Large intestine (tissue), 3 donors: ENCODE data around the gene CLCN1. TPM values are rescaled to one million over a fixed set of nuclear protein-coding genes. Genes with fewer than 3 reads are reported as not detected.
"Not testable (repeated sequence)": the region's sequence is repeated elsewhere in the genome, so short reads cannot be mapped to it uniquely, and the experiment has no call there.

ENCODE experiments used
- DNase-seq, 2 donors: peaks; one replicate each; pipeline versions ENCODE4 v3.0.0 to v3.0.0-alpha.2; 2013
- H3K27ac ChIP-seq: one replicate; pipeline ENCODE4 v1.5.1; 2013; ENCODE audit warnings: low read length
- H3K27me3 ChIP-seq: 2 replicates; pipeline ENCODE4 v1.6.1; 2013; ENCODE audit warnings: low read length; ENCODE audit not compliant: control insufficient read depth, insufficient read depth
- H3K36me3 ChIP-seq: 2 replicates; pipeline ENCODE4 v1.6.1; 2013; ENCODE audit warnings: low read length; ENCODE audit not compliant: control insufficient read depth, insufficient read depth
- H3K4me1 ChIP-seq: one replicate; pipeline ENCODE4 v1.6.1; 2013; ENCODE audit warnings: low read length; ENCODE audit not compliant: control insufficient read depth, insufficient read depth
- H3K4me3 ChIP-seq: one replicate; pipeline ENCODE4 v1.5.1; 2013; ENCODE audit warnings: low read length
- H3K9me3 ChIP-seq: one replicate; pipeline ENCODE4 v1.6.1; 2013; ENCODE audit warnings: mild to moderate bottlenecking, low read depth, low read length, moderate library complexity; ENCODE audit not compliant: control insufficient read depth
- WGBS: methylation state at CpG from one replicate; pipeline ENCODE4 v1.1.5; 2013; ENCODE audit warnings: low lambda C conversion rate; ENCODE audit not compliant: insufficient coverage; 5-methylcytosine and 5-hydroxymethylcytosine counted together
- polyA plus RNA-seq: library from polyadenylated mRNA; unstranded; fragments of 120-200 nt; gene quantifications from one replicate; pipeline ENCODE4 v1.2.1, GENCODE V29; 2013

Gene CLCN1
- polyA plus RNA-seq, 1 donor = 1.6 TPM

- Histone ChIP-seq H3K4me3 (peak within 1 kb of the TSS; percentile 41), H3K27ac (peak within 1 kb of the TSS; percentile 93), H3K36me3 (peaks cover 2% of the 10 kb centered on the region), H3K9me3 (peaks cover 3% of the 10 kb centered on the region), H3K27me3 (no peaks in the 10 kb centered on the region), H3K4me1 (peaks cover 43% of the 10 kb centered on the region)
- DNase-seq = peak; percentile 92 to 97
- no CpG with 5 or more reads among the region's 19 CpGs for WGBS
These were observed 31.1 kb upstream of the CLCN1 start, which contains the start of gene TMEM139 for GRCh38 chr7:143284591-143285469. TSS of gene TMEM139 (plus strand) at chr7:143284958. CDS start at chr7:143285958, 1,000 bp downstream.

DNA sequence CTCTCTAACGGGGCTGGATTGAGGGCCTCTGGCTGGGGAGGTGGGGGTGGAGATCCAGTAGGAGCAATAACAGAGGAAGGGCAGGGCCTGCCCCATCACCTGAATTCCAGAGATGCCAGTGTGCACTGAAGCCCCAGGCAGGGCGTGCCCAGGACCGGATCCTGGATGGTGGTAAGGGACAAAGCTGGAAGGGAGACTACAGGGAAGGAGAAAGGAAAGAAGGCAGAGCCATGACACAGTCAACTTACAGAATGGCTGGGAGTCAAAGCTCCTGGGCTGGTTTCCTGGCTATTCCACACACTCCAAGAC lies 30.5 kb upstream of the CLCN1 start:
- no CpG with 5 or more reads among the region's 3 CpGs for WGBS
- H3K4me1 ChIP-seq = peaks cover 44% of the 10 kb centered on the region
- H3K27ac ChIP-seq = peak overlapping the region; percentile 93
- DNase-seq = peak in 1 of 2 donors; percentile 58
- peaks cover 3% of the 10 kb centered on the region for H3K9me3 ChIP-seq
- peak overlapping the region; percentile 41 for H3K4me3 ChIP-seq
- H3K36me3 ChIP-seq = peaks cover 2% of the 10 kb centered on the region
- no peaks in the 10 kb centered on the region for H3K27me3 ChIP-seq

DNA sequence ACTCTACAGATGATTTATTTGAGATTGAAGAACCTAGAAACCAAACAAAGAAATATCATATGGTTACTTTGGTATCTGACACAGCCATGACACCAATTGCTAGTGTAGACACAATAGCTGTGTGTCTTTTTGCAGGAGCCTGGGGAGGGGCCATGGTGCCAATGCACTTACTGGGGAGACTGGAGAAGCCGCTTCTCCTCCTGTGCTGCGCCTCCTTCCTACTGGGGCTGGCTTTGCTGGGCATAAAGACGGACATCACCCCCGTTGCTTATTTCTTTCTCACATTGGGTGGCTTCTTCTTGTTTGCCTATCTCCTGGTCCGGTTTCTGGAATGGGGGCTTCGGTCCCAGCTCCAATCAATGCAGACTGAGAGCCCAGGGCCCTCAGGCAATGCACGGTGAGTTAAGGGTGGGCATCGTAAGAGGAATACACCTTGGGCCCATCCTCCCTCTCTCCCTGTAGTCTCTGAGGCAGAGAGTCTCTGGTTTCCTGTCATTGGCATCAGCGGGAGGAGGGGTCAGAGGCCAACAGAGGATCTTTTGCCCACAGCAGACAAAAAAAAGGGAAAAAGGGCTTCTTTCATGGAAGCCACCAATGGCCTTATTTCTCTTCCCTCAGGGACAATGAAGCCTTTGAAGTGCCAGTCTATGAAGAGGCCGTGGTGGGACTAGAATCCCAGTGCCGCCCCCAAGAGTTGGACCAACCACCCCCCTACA lies 29.9 kb upstream of the CLCN1 start:
- H3K4me1 ChIP-seq = peaks cover 44% of the 10 kb centered on the region
- peaks cover 3% of the 10 kb centered on the region for H3K9me3 ChIP-seq
- no peak for DNase-seq
- no CpG with 5 or more reads among the region's 11 CpGs for WGBS
- H3K27ac ChIP-seq = peak overlapping the region; percentile 93
- no peaks in the 10 kb centered on the region for H3K27me3 ChIP-seq
- peak overlapping the region; percentile 41 for H3K4me3 ChIP-seq
- peaks cover 6% of the 10 kb centered on the region for H3K36me3 ChIP-seq

DNA sequence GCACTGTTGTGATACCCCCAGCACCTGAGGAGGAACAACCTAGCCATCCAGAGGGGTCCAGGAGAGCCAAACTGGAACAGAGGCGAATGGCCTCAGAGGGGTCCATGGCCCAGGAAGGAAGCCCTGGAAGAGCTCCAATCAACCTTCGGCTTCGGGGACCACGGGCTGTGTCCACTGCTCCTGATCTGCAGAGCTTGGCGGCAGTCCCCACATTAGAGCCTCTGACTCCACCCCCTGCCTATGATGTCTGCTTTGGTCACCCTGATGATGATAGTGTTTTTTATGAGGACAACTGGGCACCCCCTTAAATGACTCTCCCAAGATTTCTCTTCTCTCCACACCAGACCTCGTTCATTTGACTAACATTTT lies 29.4 kb upstream of the CLCN1 start:
- Histone ChIP-seq H3K9me3 (peaks cover 3% of the 10 kb centered on the region), H3K4me3 (no peak overlapping the region), H3K4me1 (peaks cover 44% of the 10 kb centered on the region), H3K27me3 (no peaks in the 10 kb centered on the region), H3K36me3 (peaks cover 8% of the 10 kb centered on the region), H3K27ac (peak overlapping the region; percentile 93)
- WGBS = no CpG with 5 or more reads among the region's 6 CpGs
- no peak for DNase-seq

GRCh38 chr7:143287339-143287934 lies 28.5 kb upstream of the CLCN1 start:
- peaks cover 44% of the 10 kb centered on the region for H3K4me1 ChIP-seq
- no peaks in the 10 kb centered on the region for H3K27me3 ChIP-seq
- no peak for DNase-seq
- H3K4me3 ChIP-seq = peak overlapping the region; percentile 22
- H3K27ac ChIP-seq = peak overlapping the region; percentile 34
- WGBS = no CpG with 5 or more reads among the region's 17 CpGs
- H3K36me3 ChIP-seq = peaks cover 15% of the 10 kb centered on the region
- peaks cover 3% of the 10 kb centered on the region for H3K9me3 ChIP-seq

- Histone ChIP-seq H3K27ac (peak within 1 kb of the TSS; percentile 88), H3K36me3 (peaks cover 22% of the 10 kb centered on the region), H3K4me1 (peaks cover 44% of the 10 kb centered on the region), H3K27me3 (no peaks in the 10 kb centered on the region), H3K4me3 (peak within 1 kb of the TSS; percentile 88), H3K9me3 (peaks cover 3% of the 10 kb centered on the region)
- no CpG with 5 or more reads among the region's 84 CpGs for WGBS
- peak; percentile 98 to 99 for DNase-seq
These were observed 27.7 kb upstream of the CLCN1 start, which contains the start of gene CASP2 for GRCh38 chr7:143287935-143288826. TSS of gene CASP2 (plus strand) at chr7:143288351. CDS start at chr7:143288456, 105 bp downstream.

GRCh38 chr7:143288836-143289235 lies 27.1 kb upstream of the CLCN1 start:
- Histone ChIP-seq H3K27me3 (no peaks in the 10 kb centered on the region), H3K4me1 (peaks cover 37% of the 10 kb centered on the region), H3K27ac (peak overlapping the region; percentile 88), H3K9me3 (peaks cover 3% of the 10 kb centered on the region), H3K36me3 (peaks cover 29% of the 10 kb centered on the region), H3K4me3 (peak overlapping the region; percentile 88)
- no CpG with 5 or more reads among the region's 11 CpGs for WGBS
- peak in 1 of 2 donors; percentile 39 for DNase-seq

- 33% methylated on average over 5 of the region's 6 CpGs for WGBS
- Histone ChIP-seq H3K4me3 (peak overlapping the region; percentile 88), H3K36me3 (peaks cover 35% of the 10 kb centered on the region), H3K9me3 (peaks cover 3% of the 10 kb centered on the region), H3K27ac (peak overlapping the region; percentile 88), H3K4me1 (peaks cover 31% of the 10 kb centered on the region), H3K27me3 (no peaks in the 10 kb centered on the region)
- no peak for DNase-seq
These were observed 26.5 kb upstream of the CLCN1 start for GRCh38 chr7:143289421-143289820.

- H3K27me3 ChIP-seq, H3K27ac ChIP-seq, DNase-seq, H3K4me3 ChIP-seq, H3K9me3 ChIP-seq: not testable (repeated sequence)
- WGBS = no CpG with 5 or more reads among the region's 4 CpGs
- Histone ChIP-seq H3K36me3 (peaks cover 39% of the 10 kb centered on the region), H3K4me1 (peaks cover 31% of the 10 kb centered on the region)
These were observed 26.0 kb upstream of the CLCN1 start for GRCh38 chr7:143289888-143290287.
